Keratinocyte (primary cell): ENCODE data around the gene EMP1. TPM values are rescaled to one million over a fixed set of nuclear protein-coding genes. Genes with fewer than 3 reads are reported as not detected.

ENCODE experiments used
- DNase-seq: peaks from one replicate; pipeline ENCODE4 v3.0.0-alpha.2; 2011; ENCODE audit warnings: low read depth, missing footprints, low spot score
- FAIRE-seq: peaks from 2 replicates; lab custom pipeline; 2011; peaks lifted over from hg19 to GRCh38; lab: Jason Lieb, UNC
- H2AFZ ChIP-seq: 2 replicates; pipeline ENCODE4 v1.6.0; 2012; ENCODE audit warnings: low read length, control low read depth, inconsistent platforms; ENCODE audit not compliant: control insufficient read depth
- H3K27ac ChIP-seq: 2 replicates; pipeline ENCODE4 v1.5.1; 2011; ENCODE audit warnings: low read length; ENCODE audit not compliant: control insufficient read depth, insufficient read depth
- H3K27me3 ChIP-seq: 3 replicates; pipeline ENCODE4 v1.6.0; 2011; ENCODE audit warnings: low read length; ENCODE audit not compliant: control insufficient read depth, insufficient read depth; ENCODE audit errors: extremely low read depth
- H3K36me3 ChIP-seq, 2 experiments: 2 replicates in 1 of 2; 3 replicates in 1 of 2; pipeline ENCODE4 v1.5.1; 2011; ENCODE audit warnings: low read length in 2 of 2, mild to moderate bottlenecking in 1 of 2; ENCODE audit not compliant: control insufficient read depth in 2 of 2, insufficient read depth in 2 of 2; ENCODE audit errors: extremely low read depth in 1 of 2
- H3K4me1 ChIP-seq: 3 replicates; pipeline ENCODE4 v1.5.1; 2011; ENCODE audit warnings: low read length; ENCODE audit not compliant: control insufficient read depth, insufficient read depth; ENCODE audit errors: extremely low read depth
- H3K4me2 ChIP-seq: 3 replicates; pipeline ENCODE4 v1.6.0; 2011; ENCODE audit warnings: low read depth, low read length; ENCODE audit not compliant: control insufficient read depth, insufficient read depth; ENCODE audit errors: extremely low read depth
- H3K4me3 ChIP-seq, 3 experiments: fragments of 200-600 bp in 1 of 3; sonication (generic) in 1 of 3; 2 replicates in 2 of 3; 3 replicates in 1 of 3; pipeline ENCODE4 v1.5.1; 2011 to 2016; ENCODE audit warnings: low read length in 3 of 3, mild to moderate bottlenecking in 3 of 3, control low read depth in 2 of 3, inconsistent platforms in 1 of 3, low read depth in 1 of 3, mixed read lengths in 1 of 3, mixed run types in 1 of 3, moderate library complexity in 1 of 3; ENCODE audit not compliant: control insufficient read depth in 2 of 3, insufficient read depth in 2 of 3; ENCODE audit errors: extremely low read depth in 1 of 3
- H3K79me2 ChIP-seq: 2 replicates; pipeline ENCODE4 v1.6.0; 2012; ENCODE audit warnings: low read length; ENCODE audit not compliant: control insufficient read depth, insufficient read depth
- H3K9ac ChIP-seq: 3 replicates; pipeline ENCODE4 v1.6.0; 2011; ENCODE audit warnings: low read length; ENCODE audit not compliant: control insufficient read depth, insufficient read depth; ENCODE audit errors: extremely low read depth
- H3K9me1 ChIP-seq: 3 replicates; pipeline ENCODE4 v1.6.0; 2011; ENCODE audit warnings: low read length; ENCODE audit not compliant: control insufficient read depth, insufficient read depth; ENCODE audit errors: extremely low read depth
- H3K9me3 ChIP-seq: 2 replicates; pipeline ENCODE4 v1.5.1; 2012; ENCODE audit warnings: low read depth, low read length; ENCODE audit not compliant: control insufficient read depth
- H4K20me1 ChIP-seq: 3 replicates; pipeline ENCODE4 v1.6.0; 2011; ENCODE audit warnings: low read length; ENCODE audit not compliant: control insufficient read depth, insufficient read depth; ENCODE audit errors: extremely low read depth
- EZH2 ChIP-seq: IDR thresholded peaks from one replicate; pipeline ENCODE4 v1.6.1; 2012; ENCODE audit warnings: inconsistent platforms, mild to moderate bottlenecking, low read length, moderate library complexity
- dilution Hi-C: fragments of 300-500 bp; cut with MboI; formaldehyde crosslinking; loops from one replicate; pipeline ENCODE4 v1.7.0; 2020; ENCODE audit warnings: low sequenced_read_pairs; ENCODE audit not compliant: extremely low pct_ligation_motif_present
- polyA plus RNA-seq, 5 experiments: library from polyadenylated mRNA; depleted of rRNA in 3 of 5; stranded (reverse) in 3 of 5; stranded (forward) in 1 of 5; unstranded in 1 of 5; fragments of >200 nt; gene quantifications; 1 replicate in 1 of 5; 2 replicates in 3 of 5; 3 replicates in 1 of 5; pipeline versions ENCODE4 v1.2.1 to v1.2.3, GENCODE V29; 2011 to 2012; ENCODE audit warnings: missing spikeins in 2 of 5, low read depth in 1 of 5, low replicate concordance in 1 of 5
- TF ChIP-seq, protein P1 (sequence below), 3 experiments: IDR thresholded peaks in 1 of 3; conservative IDR thresholded peaks in 1 of 3; optimal IDR thresholded peaks in 1 of 3; 2 replicates in 2 of 3; 3 replicates in 1 of 3; pipeline versions ENCODE3 to v1.5.1; 2011; ENCODE audit warnings: low read length in 3 of 3, mild to moderate bottlenecking in 3 of 3, moderate library complexity in 2 of 3, control low read depth in 1 of 3, inconsistent platforms in 1 of 3; ENCODE audit not compliant: insufficient read depth in 2 of 3; ENCODE audit errors: extremely low read depth in 1 of 3

EMP1 gene
- polyA plus RNA-seq, 1 donor (not counting 4 experiments of a cell fraction or from before 2014, with no cell fraction given), result 583 TPM

- no peaks in the 10 kb centered on the region for H3K9me1 ChIP-seq
- FAIRE-seq, result no peak
- TF ChIP-seq, protein P1, sequence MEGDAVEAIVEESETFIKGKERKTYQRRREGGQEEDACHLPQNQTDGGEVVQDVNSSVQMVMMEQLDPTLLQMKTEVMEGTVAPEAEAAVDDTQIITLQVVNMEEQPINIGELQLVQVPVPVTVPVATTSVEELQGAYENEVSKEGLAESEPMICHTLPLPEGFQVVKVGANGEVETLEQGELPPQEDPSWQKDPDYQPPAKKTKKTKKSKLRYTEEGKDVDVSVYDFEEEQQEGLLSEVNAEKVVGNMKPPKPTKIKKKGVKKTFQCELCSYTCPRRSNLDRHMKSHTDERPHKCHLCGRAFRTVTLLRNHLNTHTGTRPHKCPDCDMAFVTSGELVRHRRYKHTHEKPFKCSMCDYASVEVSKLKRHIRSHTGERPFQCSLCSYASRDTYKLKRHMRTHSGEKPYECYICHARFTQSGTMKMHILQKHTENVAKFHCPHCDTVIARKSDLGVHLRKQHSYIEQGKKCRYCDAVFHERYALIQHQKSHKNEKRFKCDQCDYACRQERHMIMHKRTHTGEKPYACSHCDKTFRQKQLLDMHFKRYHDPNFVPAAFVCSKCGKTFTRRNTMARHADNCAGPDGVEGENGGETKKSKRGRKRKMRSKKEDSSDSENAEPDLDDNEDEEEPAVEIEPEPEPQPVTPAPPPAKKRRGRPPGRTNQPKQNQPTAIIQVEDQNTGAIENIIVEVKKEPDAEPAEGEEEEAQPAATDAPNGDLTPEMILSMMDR (optimal IDR thresholded peaks at IDR 0.05 in 1 of 3, IDR thresholded peaks at IDR 0.05 in 1 of 3, conservative IDR thresholded peaks at IDR 0.05 in 1 of 3; ENCODE audit: extremely low read depth in 1 of 3, insufficient read depth in 2 of 3, low read length in 3 of 3), result no peak
- TF ChIP-seq EZH2, result no peak
- DNase-seq, result no peak
- peaks cover under 1% of the 10 kb centered on the region for H3K4me1 ChIP-seq
- H4K20me1 ChIP-seq, result no peaks in the 10 kb centered on the region
- no peak overlapping the region for H3K9ac ChIP-seq
- dilution Hi-C loops, result no loop called here
- H3K27ac ChIP-seq, result no peak overlapping the region
- H3K4me2 ChIP-seq, result no peak overlapping the region
- H3K27me3 ChIP-seq, result no peaks in the 10 kb centered on the region
- no peaks in the 10 kb centered on the region for H3K79me2 ChIP-seq
- no peak overlapping the region for H2AFZ ChIP-seq
- H3K36me3 ChIP-seq, result no peaks in the 10 kb centered on the region
- H3K9me3 ChIP-seq, result no peaks in the 10 kb centered on the region
- no peak overlapping the region for H3K4me3 ChIP-seq
These were observed 32.1 kb downstream of the EMP1 start for GRCh38 chr12:13228579-13228978.

DNA sequence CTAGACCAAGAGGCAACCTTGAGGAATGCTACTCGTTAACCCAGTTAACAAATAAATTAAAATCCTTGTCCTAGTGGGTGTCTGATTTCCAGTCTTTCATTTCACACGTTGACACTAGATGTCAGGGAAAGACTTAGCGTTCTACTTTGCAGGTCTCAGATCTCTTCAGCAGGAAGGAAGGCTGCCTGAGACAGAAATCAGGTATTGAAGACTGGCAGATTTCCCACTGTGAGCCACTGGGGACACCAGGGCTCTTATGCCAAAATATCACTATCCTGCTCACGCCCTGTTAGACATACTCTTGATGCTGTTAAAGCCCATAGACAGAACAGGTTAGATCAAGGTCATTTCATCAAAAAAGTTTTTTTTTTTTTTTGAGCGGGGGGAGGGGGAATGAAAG is 33.0 kb downstream of the EMP1 start:
- no peak for DNase-seq
- Histone ChIP-seq H3K36me3 (no peaks in the 10 kb centered on the region), H2AFZ (no peak overlapping the region), H3K27ac (no peak overlapping the region), H3K4me1 (no peaks in the 10 kb centered on the region), H3K4me2 (no peak overlapping the region), H3K9ac (no peak overlapping the region), H3K9me3 (no peaks in the 10 kb centered on the region), H3K79me2 (no peaks in the 10 kb centered on the region), H3K9me1 (no peaks in the 10 kb centered on the region), H4K20me1 (no peaks in the 10 kb centered on the region), H3K4me3 (no peak overlapping the region), H3K27me3 (no peaks in the 10 kb centered on the region)
- dilution Hi-C loops, result no loop called here
- FAIRE-seq, result no peak
- TF ChIP-seq EZH2, result no peak
- TF ChIP-seq, protein P1 (optimal IDR thresholded peaks at IDR 0.05 in 1 of 3, IDR thresholded peaks at IDR 0.05 in 1 of 3, conservative IDR thresholded peaks at IDR 0.05 in 1 of 3; ENCODE audit: extremely low read depth in 1 of 3, insufficient read depth in 2 of 3, low read length in 3 of 3), result no peak
